GM21381 (cell line): ENCODE measurements around the gene RHBDF2.
A peak's percentile ranks its signal among the peaks of the same experiment; 100 is the strongest.

Experiments used
- ATAC-seq: cut with Tn5 transposase; IDR thresholded peaks from one replicate; pipeline ENCODE4 v1.9.1; 2021; ENCODE audit warnings: mild to moderate bottlenecking, moderate library complexity; ENCODE audit not compliant: unreplicated experiment

The RHBDF2 gene

DNA sequence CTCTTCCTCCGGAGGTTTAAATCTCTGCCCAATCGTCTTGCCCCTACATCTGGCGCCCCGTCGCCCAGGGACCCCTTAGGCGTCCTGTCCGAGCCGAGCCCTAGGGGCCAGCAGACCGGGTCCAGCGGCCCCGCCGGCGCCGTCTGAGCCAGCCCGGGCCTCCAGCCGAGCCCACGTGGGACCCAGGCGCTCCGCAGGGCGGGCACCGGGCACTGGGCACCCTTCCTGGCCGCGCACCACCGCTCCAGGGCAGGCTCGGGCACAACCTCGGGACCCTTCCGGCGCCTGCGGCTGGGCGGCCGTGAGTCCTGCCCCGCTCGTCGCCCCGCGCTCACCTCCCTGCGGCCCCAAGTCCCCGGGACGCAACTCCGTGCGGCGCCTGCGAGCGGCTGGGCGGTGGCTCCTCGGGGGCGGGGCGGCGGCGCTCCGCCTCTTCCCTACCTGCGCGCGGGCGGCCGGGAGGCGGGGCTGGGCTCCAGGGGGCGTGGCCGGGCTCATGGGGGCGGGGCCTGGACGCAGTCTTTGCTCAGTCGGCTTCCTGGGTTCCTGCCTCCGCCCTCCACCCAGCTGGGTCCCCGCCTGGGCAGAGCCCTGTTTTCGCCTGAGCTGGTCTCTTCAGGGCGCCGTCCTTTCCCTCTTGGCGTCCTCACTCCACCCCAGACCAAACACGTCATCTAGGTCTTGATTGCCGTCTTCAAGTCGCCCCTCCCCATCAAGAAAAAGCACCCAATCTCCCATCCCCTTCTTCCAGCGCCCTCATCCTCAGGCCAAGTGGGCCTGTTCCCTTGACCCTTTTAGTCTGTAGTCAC is at the start of gene RHBDF2:
TSS of gene RHBDF2 (minus strand) at position 406 of the 809 bp plus-strand sequence. CDS start 19,899 bp downstream, outside the sequence.
- peak; percentile 64 for ATAC-seq

GRCh38 chr17:76549539-76549938 is 48.3 kb upstream of the RHBDF2 start:
- ATAC-seq, result no peak

DNA sequence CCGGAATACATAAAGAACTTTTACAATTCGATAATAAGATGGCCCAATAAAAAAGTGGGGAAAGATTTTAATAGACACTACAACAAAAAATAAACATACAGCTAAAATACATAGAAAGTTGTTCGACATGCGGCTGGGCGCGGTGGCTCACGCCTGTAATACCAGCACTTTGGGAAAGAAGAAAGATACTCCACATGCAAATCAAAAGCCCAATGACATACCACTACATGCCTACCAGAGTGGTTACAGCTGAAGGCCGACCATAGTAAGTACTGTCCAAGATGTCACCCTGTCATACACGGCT is 47.9 kb upstream of the RHBDF2 start:
- no peak for ATAC-seq

DNA sequence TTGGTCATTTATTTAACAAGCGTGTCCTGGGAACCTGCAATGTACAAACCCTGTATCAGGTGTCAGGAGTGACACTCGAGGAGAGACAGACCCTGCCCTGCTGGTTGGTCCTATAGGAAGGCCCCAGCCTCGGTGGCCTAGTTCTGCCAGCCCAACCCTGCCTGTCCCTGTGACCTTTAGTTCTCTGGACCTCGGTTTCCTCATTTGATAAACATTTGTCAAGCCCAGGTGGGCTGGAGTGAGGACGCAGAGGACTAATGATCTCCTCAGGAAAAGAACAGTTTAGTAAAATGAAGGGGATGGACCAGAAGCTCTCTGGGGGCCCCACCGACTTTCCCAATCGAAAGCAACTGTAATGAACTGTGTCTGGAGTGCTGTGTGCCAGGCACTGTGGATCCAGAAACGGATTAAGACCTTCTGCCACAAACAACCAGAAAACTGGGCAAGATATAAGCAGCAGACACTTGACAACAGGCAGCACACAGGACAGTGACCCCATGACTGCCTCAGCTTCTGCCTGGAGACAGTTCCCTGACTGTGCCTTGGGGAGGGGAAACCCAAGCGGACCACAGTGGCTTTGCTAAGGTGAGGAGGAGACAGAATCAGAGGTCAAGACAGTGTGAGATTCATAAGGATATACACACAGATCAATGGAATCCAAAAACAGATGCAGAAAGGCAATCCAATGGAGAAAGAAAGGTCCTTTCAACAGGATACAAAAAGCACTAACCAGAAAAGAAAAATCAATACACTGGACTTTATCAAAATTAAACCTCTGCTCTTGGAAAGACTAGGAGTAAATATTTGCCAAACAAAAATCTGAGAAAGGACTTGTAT is 47.4 kb upstream of the RHBDF2 start:
- ATAC-seq, result no peak

GRCh38 chr17:76547642-76548202 is 46.5 kb upstream of the RHBDF2 start:
- no peak for ATAC-seq

- no peak for ATAC-seq
These were observed 46.0 kb upstream of the RHBDF2 start for GRCh38 chr17:76547183-76547641.

DNA sequence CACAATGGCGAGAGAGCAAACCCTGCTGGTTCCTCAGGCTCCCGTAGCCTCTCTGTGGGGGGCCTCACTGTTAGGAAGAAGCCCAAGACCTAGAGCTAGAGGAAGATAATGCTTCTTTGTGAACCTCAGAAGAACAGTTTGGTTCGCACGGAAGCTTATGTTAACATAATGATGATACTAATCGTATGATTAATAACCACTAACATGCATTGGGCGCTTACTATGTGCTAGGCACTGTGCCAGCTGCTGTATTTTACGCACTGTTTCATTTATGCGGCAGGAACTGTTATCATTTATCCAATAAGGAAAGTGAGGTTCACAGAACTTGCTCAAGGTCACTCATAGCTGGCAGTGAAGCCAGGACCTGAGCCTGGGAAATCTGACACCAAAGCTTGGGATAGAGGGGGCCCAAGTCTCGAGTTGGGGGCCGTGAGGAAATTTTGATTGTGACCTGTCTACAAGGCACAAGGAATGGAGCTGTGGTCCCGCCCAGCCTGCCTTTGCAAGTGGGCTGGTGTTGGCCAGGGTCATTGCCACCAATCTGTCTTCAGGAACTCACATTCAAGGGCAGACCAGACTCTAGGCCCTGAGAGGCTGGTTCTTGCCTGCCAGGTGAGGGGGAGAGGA is 45.4 kb upstream of the RHBDF2 start:
- ATAC-seq, result no peak

GRCh38 chr17:76545918-76546555 is 44.8 kb upstream of the RHBDF2 start:
- ATAC-seq, result no peak

GRCh38 chr17:76544546-76545365 is 43.5 kb upstream of the RHBDF2 start:
- ATAC-seq, result no peak

- no peak for ATAC-seq
These were observed 42.8 kb upstream of the RHBDF2 start for GRCh38 chr17:76543826-76544545.

DNA sequence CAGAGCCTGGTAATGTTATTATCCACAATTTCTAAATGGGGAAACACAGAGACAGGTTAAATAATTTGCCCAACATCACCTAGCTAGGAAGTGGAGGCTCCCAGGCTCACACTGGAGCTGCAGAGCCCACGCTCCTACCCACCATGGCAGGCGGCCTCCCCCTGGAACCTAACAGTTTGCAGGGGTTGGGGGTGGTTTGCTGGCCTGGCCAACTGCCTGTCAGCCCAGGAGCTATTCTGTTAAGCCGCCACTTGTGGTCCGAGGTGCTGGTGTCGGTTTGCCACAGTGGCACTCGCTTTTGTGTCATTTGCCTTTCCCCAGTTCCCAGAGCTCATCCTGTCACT is 42.2 kb upstream of the RHBDF2 start:
- ATAC-seq, result no peak

GRCh38 chr17:76542984-76543383 is 41.8 kb upstream of the RHBDF2 start:
- ATAC-seq, result no peak

- ATAC-seq, result no peak
These were observed 41.3 kb upstream of the RHBDF2 start for GRCh38 chr17:76542566-76542971.

GRCh38 chr17:76541739-76542454 is 40.7 kb upstream of the RHBDF2 start:
- no peak for ATAC-seq

- ATAC-seq, result no peak
These were observed 39.4 kb upstream of the RHBDF2 start for GRCh38 chr17:76540381-76541300.

GRCh38 chr17:76539631-76540271 is 38.5 kb upstream of the RHBDF2 start, which contains the start of gene PRCD:
PRCD (plus strand) TSS chr17:76540044; CDS start chr17:76540142, 98 bp downstream.
- no peak for ATAC-seq

GRCh38 chr17:76538941-76539570 is 37.8 kb upstream of the RHBDF2 start:
- no peak for ATAC-seq
